NCI-H82 treated with DMSO at 0.1 percent for 48 hours (cell line): ENCODE results near the gene GYPC.

Experiments used
- DNase-seq: peaks from one replicate; lab custom pipeline; 2025; ENCODE audit not compliant: unreplicated experiment; lab: John Stamatoyannopoulos, UW

Gene GYPC

DNA sequence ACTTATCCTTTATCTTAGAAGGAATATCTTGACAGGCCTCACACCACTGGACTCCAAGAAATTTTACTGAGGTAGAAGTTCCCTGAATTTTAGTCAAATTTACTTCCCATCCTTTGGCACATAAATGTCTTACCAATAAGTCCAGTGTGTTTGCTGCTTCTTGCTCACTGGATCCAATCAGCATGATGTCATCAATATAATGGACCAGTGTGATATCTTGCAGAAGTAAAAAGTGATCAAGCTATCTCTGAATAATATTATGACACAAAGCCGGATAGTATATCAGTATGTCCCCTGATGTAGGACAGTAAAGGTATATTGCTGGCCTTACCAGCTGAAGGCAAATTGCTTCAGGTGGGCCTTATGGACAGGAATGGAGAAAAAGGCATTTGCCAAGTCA, 6.9 kb upstream of the GYPC start:
- DNase-seq = no peak

DNA sequence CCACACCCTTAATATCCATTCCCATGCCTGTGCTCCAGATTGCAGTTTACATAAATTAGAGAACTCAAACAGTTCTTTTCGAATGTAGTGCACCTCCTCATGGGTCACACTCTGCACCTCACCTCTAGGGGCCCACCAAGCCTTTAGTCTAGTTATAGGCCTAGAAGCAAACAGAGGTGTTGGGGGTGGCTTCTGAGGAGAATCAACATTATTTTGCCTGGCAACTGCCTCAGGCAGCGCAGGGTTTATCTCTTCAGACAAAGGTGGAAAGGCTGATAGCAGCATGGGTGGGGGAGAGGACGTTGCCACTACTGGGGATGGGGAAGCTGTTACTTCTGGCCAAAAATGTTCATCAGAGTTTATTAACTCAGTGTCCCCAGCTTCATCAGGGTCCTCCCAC, 5.0 kb upstream of the GYPC start:
- DNase-seq = no peak

DNA sequence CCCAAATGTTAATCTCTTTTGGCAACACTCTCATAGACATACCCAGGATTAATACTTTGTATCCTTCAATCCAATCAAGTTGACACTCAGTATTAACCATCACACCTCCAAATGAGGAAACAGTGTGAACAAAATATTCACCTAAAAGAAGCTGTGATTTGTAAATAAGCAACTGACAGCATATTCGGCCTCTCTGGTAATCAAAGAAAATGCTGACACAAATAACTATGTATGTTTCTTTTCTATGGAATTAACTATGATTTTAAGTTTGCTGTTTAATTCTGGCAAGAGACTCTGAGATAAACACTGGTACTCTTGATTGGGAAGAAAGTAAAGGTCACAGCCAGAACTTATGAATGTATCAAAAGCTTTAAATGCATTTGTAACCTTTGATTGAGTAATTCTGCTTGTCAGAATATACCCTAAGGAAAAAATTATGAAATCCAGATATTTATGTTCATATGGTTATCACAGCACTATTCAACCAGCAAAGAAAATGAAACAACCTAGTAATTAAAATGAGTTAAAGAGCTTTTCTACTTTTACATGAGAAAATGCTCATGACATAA, 3.6 kb upstream of the GYPC start:
- no peak for DNase-seq

- DNase-seq = no peak
These were observed 2.8 kb upstream of the GYPC start for GRCh38 chr2:126653109-126653508.

DNA sequence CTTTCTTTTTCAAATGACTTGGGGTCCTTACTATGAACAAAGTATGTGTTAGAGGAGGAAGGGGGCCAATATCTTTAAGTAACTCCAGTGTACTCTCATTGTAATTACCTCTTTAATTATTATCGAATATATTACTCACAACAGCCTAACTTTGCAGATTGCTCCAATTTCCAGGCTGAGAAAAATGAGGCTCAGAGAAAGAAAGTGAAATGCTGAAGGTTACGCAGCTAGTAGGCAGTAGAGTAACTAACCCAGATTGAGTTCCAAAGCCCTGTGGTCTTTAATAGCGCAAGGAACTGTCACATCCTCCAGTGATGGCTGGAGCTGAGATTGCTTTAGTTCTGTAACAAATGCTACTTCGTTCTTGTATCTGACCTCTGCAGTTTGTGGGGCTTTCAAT, 2.2 kb upstream of the GYPC start:
- no peak for DNase-seq

DNA sequence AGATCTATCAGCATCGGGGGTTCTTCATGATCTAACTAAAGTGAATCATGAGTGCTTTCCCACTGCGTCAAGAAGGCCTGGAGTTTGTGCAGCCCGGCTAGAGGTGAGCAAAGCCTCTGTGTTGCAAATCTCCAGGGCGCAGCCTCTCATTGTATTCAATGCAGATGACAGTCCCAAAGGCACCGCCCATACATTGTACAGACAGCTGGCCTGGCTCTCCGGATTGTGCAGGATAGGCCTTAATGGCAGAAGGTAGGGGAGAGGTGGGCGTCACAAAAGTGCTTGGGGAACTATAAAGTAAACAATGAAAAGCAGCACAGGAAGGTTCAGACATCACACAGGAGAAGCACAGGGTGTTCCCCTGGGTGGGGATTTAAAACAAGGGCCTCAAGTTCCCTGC, 907 bp upstream of the GYPC start:
- DNase-seq = no peak

- no peak for DNase-seq
These were observed 631 bp downstream of the GYPC start for GRCh38 chr2:126656431-126657147.

DNA sequence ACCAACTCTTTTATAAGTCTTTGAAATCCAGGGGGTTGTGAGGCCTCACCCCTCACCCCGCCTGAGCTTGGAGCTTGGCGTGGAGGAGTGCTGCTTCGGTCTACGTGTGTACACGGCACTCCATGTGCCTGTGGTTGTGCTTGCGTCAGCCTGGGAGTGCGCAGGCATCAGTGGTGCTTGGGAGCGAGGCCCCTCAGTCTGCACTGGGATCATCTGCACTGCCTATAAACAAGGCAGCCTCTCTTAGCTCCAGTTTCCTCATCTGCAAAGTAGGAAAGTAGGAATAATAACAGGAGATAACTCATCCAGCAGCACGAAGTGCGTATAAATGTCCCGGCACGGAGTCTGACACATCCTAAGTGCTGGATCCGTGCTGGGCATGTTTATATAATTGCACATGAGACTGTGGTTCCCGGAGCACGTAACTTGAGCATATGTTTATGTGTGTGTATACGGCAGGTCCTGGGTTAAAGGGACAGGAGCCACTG, 1.2 kb downstream of the GYPC start:
- DNase-seq = no peak

GRCh38 chr2:126657636-126658318, 1.8 kb downstream of the GYPC start:
- no peak for DNase-seq

DNA sequence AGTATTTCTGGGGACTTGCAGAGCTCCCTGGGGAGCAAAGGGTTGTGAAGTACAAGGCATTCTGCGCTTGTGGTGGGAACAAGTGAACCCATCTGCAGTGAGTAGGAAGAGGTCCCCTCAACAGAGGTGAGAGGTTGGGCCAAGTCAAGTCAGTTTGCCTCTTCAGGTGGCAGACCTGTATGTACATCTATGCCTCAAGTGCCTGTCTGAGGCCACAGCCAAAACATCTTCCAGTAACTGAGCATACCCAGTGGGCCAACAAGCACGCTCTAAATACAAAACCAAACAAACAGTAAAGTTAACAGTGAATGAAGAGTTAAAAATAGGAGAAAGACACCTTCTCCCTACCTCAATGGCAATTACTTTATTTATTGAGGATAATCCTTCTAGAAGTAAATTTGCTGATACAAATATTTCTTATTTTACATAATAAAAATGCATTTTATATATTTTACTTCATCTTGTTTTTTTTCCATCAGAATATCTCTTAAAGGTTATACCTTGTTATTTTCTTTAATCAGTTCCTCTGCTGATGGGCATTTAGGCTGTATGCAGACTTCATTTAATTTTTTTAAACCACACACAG, 2.5 kb downstream of the GYPC start:
- no peak for DNase-seq

- DNase-seq = no peak
These were observed 3.1 kb downstream of the GYPC start for GRCh38 chr2:126658905-126659561.

DNA sequence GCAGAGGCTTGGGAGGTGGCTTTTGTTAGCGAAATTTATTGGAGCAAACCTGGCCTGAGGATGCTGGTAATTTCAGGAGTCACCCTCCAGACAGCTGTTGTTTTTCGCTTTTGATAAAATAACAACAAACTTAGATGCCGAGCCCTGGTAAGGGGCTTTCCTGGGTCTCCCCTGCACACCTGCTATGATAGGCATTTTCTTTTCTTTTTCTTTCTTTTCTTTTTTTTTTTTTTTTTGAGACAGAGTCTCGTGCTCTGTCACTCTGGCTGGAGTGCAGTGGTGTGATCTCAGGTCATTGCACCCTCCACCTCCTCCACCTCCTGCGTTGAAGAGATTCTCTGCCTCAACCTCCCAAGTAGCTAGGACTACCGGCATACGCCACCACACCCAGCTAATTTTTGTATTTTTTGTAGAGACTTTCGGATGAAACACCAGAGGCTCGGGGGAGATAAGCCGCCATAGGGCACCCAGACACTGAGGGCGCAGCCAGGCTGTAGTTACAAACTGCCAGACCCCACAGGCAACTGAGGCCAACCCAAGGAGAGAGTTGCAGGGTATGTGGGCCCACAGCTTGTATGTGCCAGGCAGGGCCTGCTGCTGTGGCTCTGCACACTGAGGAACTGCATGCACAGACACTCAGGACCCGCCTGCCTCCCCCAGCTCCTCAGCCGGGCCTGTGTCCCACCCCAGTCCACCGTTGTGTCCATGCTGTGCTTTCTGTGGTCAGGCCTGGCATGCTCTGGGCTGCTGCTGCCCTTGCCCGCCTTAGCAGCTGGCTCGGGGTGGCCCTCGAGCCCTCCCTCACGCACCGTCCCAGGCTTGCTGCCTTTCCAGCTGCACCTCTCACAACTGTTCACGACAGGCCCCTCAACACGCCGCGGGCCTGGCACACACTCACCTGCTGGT, 3.9 kb downstream of the GYPC start:
- no peak for DNase-seq

DNA sequence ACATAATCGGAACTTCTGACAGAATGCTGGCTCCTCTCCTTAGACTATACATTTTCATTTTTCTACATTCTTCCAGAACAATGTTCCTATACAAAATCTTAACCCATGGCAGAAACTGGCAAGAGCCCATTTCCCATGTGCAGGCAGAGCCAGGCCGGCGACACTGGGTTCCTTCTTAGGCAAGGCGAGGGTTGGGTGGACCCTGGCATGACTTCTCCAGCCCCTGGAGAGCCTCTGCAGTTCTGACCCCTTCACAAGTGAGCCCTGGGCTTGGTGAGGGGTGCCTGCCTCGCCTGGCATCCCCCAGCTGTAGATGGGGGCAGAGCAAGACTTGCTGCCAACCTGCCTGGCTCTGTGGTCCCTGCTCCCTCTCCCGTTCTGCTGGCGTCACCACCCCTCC, 5.0 kb downstream of the GYPC start:
- no peak for DNase-seq

DNA sequence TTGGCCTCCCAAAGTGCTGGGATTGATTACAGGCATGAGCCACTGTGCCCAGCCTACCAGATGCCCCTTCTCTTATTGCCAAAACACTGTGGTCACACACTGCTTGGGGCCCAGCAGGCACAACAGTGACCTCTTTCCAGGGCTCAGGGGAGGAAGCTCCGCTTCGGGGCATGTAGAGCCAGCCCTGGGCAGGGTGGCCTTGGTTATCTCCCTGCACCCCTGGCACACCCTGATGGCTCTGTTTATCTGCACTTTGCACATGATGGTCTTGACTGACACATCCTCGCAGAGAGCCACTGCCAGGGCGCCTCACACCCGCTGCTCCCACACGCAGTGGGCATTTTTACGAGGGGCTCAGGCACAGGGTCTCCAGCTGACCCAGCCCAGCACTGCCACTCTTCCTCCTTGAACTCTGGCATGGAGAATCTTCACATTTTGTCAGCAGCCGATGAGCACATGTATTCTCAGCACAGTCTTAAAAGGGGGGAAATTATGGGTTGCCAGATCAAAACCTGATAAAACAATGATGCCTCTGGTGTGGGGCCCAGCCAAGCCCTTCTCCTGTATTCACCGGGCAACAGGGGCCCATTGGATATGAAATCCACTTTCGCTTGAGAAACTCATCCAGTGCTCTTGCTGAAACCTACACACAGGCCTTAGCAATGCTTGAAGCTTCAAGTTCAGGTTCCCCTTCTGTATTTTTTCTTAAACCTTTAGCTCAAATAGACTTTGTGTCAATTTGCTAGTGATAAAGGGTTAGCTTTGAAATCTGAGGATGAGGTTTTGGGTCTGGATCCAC, 5.9 kb downstream of the GYPC start:
- no peak for DNase-seq

DNA sequence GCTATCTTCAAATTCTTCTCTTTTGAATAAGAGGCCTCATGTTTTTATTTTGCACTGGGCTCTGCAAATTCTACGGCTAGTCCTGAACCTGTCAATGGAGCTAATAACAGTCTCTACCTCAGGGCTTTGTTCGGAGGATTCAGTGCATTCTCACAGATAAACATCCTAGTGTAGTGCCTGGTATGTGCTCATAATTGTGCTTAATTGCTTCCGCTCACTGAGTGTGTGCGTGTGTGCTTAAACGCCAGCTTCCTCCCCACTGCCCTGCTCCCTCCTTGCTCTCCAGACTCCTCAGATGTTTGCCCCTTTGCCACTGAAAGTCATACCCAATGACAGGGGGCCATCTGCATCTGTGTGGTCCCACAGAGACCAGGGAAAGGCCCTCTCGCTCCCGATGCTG, 6.7 kb downstream of the GYPC start:
- no peak for DNase-seq

GRCh38 chr2:126663184-126663963, 7.4 kb downstream of the GYPC start:
- no peak for DNase-seq

- DNase-seq = no peak
These were observed 8.3 kb downstream of the GYPC start for GRCh38 chr2:126664234-126664633.

GRCh38 chr2:126664639-126665038, 8.7 kb downstream of the GYPC start:
- no peak for DNase-seq

- no peak for DNase-seq
These were observed 9.5 kb downstream of the GYPC start for GRCh38 chr2:126665483-126665882.
